Mucosa of stomach (tissue), 1 donor: ENCODE results near the gene DNAJB11.

ENCODE experiments used
- H3K27me3 ChIP-seq: one replicate; pipeline ENCODE4 v1.7.0; 2013; ENCODE audit warnings: mild to moderate bottlenecking, low read length; ENCODE audit not compliant: control insufficient read depth, insufficient read depth
- H3K36me3 ChIP-seq: one replicate; pipeline ENCODE4 v1.7.0; 2013; ENCODE audit warnings: low read length; ENCODE audit not compliant: control insufficient read depth, insufficient read depth
- H3K4me1 ChIP-seq: one replicate; pipeline ENCODE4 v1.7.0; 2013; ENCODE audit warnings: mild to moderate bottlenecking, low read length; ENCODE audit not compliant: control insufficient read depth, insufficient read depth
- H3K4me3 ChIP-seq: one replicate; pipeline ENCODE4 v1.7.0; 2013; ENCODE audit warnings: low read length
- H3K9ac ChIP-seq: one replicate; pipeline ENCODE4 v1.7.0; 2013; ENCODE audit warnings: mild to moderate bottlenecking, low read length, moderate library complexity
- H3K9me3 ChIP-seq: one replicate; pipeline ENCODE4 v1.7.0; 2013; ENCODE audit warnings: mild to moderate bottlenecking, low read length, moderate library complexity; ENCODE audit not compliant: control insufficient read depth
- donor health status: Pancreatic carcinoma.

DNAJB11 gene

GRCh38 chr3:186589121-186589520, 18.6 kb downstream of the DNAJB11 start:
- H3K27me3 ChIP-seq = no peaks in the 10 kb centered on the region
- H3K9me3 ChIP-seq = no peaks in the 10 kb centered on the region
- no peak overlapping the region for H3K4me3 ChIP-seq
- peaks cover 5% of the 10 kb centered on the region for H3K4me1 ChIP-seq
- no peak overlapping the region for H3K9ac ChIP-seq
- H3K36me3 ChIP-seq = no peaks in the 10 kb centered on the region

GRCh38 chr3:186589856-186590579, 19.5 kb downstream of the DNAJB11 start:
- no peaks in the 10 kb centered on the region for H3K36me3 ChIP-seq
- no peak overlapping the region for H3K4me3 ChIP-seq
- peaks cover 5% of the 10 kb centered on the region for H3K4me1 ChIP-seq
- no peak overlapping the region for H3K9ac ChIP-seq
- H3K27me3 ChIP-seq = no peaks in the 10 kb centered on the region
- H3K9me3 ChIP-seq = no peaks in the 10 kb centered on the region

GRCh38 chr3:186590580-186591295, 20.2 kb downstream of the DNAJB11 start:
- H3K9me3 ChIP-seq = no peaks in the 10 kb centered on the region
- peaks cover 5% of the 10 kb centered on the region for H3K4me1 ChIP-seq
- no peaks in the 10 kb centered on the region for H3K36me3 ChIP-seq
- no peaks in the 10 kb centered on the region for H3K27me3 ChIP-seq
- no peak overlapping the region for H3K9ac ChIP-seq
- no peak overlapping the region for H3K4me3 ChIP-seq

GRCh38 chr3:186592682-186593081, 22.2 kb downstream of the DNAJB11 start:
- Histone ChIP-seq H3K4me1 (peaks cover 5% of the 10 kb centered on the region), H3K27me3 (no peaks in the 10 kb centered on the region), H3K4me3 (no peak overlapping the region), H3K9me3 (no peaks in the 10 kb centered on the region), H3K36me3 (no peaks in the 10 kb centered on the region), H3K9ac (no peak overlapping the region)

DNA sequence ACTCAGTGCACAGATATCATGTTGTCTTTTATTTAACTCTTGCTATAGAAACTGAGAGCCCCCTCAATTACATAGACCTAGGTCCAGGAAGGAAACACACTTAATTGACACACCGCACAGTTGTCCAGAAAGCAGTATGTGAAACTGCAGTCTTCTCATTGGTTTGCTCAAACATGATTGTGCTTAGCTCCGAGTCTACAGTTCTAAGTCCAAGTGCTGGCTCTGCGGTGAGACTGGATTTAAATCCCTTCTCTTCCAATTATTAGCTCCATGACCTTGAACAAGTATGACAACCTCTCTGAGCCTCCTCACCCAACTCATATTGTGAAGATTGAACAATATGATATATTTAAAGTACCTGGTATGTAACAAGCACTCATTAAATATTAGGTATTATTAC, 23.3 kb downstream of the DNAJB11 start:
- H3K4me3 ChIP-seq = no peak overlapping the region
- H3K9me3 ChIP-seq = no peaks in the 10 kb centered on the region
- H3K27me3 ChIP-seq = no peaks in the 10 kb centered on the region
- H3K36me3 ChIP-seq = no peaks in the 10 kb centered on the region
- no peak overlapping the region for H3K9ac ChIP-seq
- H3K4me1 ChIP-seq = peaks cover 5% of the 10 kb centered on the region

- Histone ChIP-seq H3K9me3 (no peaks in the 10 kb centered on the region), H3K36me3 (no peaks in the 10 kb centered on the region), H3K27me3 (no peaks in the 10 kb centered on the region), H3K9ac (no peak overlapping the region), H3K4me3 (no peak overlapping the region), H3K4me1 (peaks cover 9% of the 10 kb centered on the region)
Observed at GRCh38 chr3:186594591-186595113, 24.1 kb downstream of the DNAJB11 start.

GRCh38 chr3:186596568-186597287, 26.2 kb downstream of the DNAJB11 start:
- no peaks in the 10 kb centered on the region for H3K9me3 ChIP-seq
- peaks cover 8% of the 10 kb centered on the region for H3K4me1 ChIP-seq
- H3K9ac ChIP-seq = no peak overlapping the region
- H3K4me3 ChIP-seq = no peak overlapping the region
- no peaks in the 10 kb centered on the region for H3K27me3 ChIP-seq
- no peaks in the 10 kb centered on the region for H3K36me3 ChIP-seq

DNA sequence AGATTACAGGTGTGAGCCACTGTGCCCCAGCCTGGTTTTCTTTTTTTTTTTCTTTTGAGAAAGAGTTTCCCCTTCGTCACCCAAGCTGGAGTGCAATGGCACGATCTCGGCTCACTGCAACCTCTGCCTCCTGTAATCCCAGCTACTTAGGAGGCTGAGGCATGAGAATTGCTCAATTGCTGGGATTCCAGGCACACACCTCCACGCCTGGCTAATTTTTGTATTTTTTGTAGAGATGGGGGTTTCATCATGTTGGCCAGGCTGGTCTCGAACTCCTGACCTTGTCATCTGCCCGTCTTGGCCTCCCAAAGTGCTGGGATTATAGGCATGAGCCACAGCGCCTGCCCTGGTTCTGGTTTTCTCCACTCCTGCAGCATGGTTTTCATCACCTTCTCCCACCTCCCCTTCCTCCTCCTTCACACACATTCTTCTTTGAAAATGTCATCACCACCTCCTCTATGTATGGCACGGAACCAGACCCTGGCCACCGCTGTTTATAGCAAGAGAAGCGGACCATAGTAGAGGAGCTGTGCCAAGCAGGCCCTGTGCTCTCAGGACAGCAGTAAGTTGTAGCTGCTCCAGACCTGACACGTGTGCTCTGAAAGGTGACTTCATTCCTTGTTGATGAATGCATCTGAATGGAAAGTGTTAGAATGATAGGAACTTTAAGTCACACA, 27.7 kb downstream of the DNAJB11 start:
- Histone ChIP-seq H3K4me1 (peaks cover 8% of the 10 kb centered on the region), H3K9ac (no peak overlapping the region), H3K27me3 (no peaks in the 10 kb centered on the region), H3K4me3 (no peak overlapping the region), H3K36me3 (no peaks in the 10 kb centered on the region), H3K9me3 (no peaks in the 10 kb centered on the region)

- Histone ChIP-seq H3K9ac (no peak overlapping the region), H3K9me3 (no peaks in the 10 kb centered on the region), H3K36me3 (no peaks in the 10 kb centered on the region), H3K4me1 (peaks cover 8% of the 10 kb centered on the region), H3K27me3 (no peaks in the 10 kb centered on the region), H3K4me3 (no peak overlapping the region)
Observed at GRCh38 chr3:186598794-186599141, 28.2 kb downstream of the DNAJB11 start.

DNA sequence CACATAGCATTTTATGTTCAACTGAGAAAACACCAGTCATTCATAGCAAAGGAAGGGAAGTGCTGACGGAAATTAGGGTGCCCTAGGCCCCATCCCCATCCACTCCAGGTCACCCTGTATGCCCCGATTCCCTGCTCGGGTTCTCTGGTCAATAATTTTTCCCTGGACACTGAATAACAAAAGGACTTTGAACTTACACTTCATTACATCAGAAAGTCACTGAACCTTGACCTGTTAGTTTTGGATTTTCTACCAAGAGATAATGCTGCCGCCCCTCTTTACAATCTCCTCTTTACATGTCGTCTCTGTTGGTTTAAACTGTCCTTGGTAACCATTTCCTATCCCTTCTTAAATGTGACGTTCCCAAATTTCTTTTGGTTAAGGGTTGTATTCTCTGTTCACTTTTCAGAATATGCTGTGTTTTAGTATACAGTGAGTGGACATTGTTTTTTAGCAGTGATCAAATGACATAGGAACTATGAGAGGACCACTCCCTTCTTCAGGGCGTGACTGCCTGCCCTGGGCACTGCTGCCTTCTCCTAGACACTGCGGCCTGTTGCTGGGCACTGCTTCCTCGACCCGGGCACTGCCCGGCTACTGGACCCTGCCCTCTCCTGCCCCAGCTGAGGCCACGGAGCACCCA, 28.7 kb downstream of the DNAJB11 start:
- Histone ChIP-seq H3K4me1 (peaks cover 8% of the 10 kb centered on the region), H3K27me3 (no peaks in the 10 kb centered on the region), H3K36me3 (no peaks in the 10 kb centered on the region), H3K9ac (no peak overlapping the region), H3K9me3 (no peaks in the 10 kb centered on the region), H3K4me3 (no peak overlapping the region)

GRCh38 chr3:186599785-186600166, 29.3 kb downstream of the DNAJB11 start:
- H3K4me1 ChIP-seq = peaks cover 12% of the 10 kb centered on the region
- H3K9me3 ChIP-seq = no peaks in the 10 kb centered on the region
- H3K27me3 ChIP-seq = no peaks in the 10 kb centered on the region
- no peak overlapping the region for H3K4me3 ChIP-seq
- H3K36me3 ChIP-seq = no peaks in the 10 kb centered on the region
- no peak overlapping the region for H3K9ac ChIP-seq
